Activated naive CD8-positive, alpha-beta T cell treated with anti-CD3 and anti-CD28 coated beads, Interleukin-2, amount 10 ng/mL, durations not matched to agents 7 days and 5 days (primary cell): ENCODE data around the gene BATF. TPM values are rescaled to one million over a fixed set of nuclear protein-coding genes. Genes with fewer than 3 reads are reported as not detected.

Experiments used
- ATAC-seq: fragments of 150-1000 bp; cut with Tn5 transposase; one replicate; pipeline ENCODE4 v1.10.0; 2021; ENCODE audit warnings: low read depth, moderate library complexity
- POLR2A ChIA-PET: fragments of 350-600 bp; sonication (Branson Sonifier 250); formaldehyde crosslinking; loops from one replicate; lab custom pipeline; 2021; ENCODE audit warnings: antibody characterized with exemption; lab: Charles Lee
- DNase-seq: peaks from one replicate; pipeline ENCODE4 v3.0.0; 2021
- H3K27ac Mint-ChIP-seq: one replicate; pipeline ENCODE4 v1.8.0; 2022; ENCODE audit warnings: mild to moderate bottlenecking, mixed read lengths
- H3K27me3 Mint-ChIP-seq: one replicate; pipeline ENCODE4 v1.8.0; 2022; ENCODE audit warnings: mild to moderate bottlenecking, moderate library complexity, mixed read lengths
- H3K36me3 Mint-ChIP-seq: one replicate; pipeline ENCODE4 v1.8.0; 2021; ENCODE audit warnings: mild to moderate bottlenecking, mixed read lengths
- H3K4me1 Mint-ChIP-seq: one replicate; pipeline ENCODE4 v1.8.0; 2021; ENCODE audit warnings: mixed read lengths
- H3K4me3 Mint-ChIP-seq: one replicate; pipeline ENCODE4 v1.8.0; 2022; ENCODE audit warnings: mild to moderate bottlenecking, moderate library complexity, mixed read lengths
- H3K9me3 Mint-ChIP-seq: one replicate; pipeline ENCODE4 v1.8.0; 2021; ENCODE audit warnings: mixed read lengths
- total RNA-seq, 2 experiments: library from RNA; stranded (reverse); gene quantifications; one replicate each; pipeline ENCODE4 v1.2.3, GENCODE V29; 2021

Gene BATF
- total RNA-seq, 2 experiments from 2014 or later: 31.3 to 34.1 TPM

GRCh38 chr14:75511201-75511600 is 11.1 kb upstream of the BATF start:
- Mint-ChIP-seq H3K27me3 (no peaks in the 10 kb centered on the region), H3K4me1 (peaks cover 17% of the 10 kb centered on the region), H3K9me3 (peaks cover 16% of the 10 kb centered on the region), H3K36me3 (peaks cover 15% of the 10 kb centered on the region), H3K4me3 (no peak overlapping the region), H3K27ac (no peak overlapping the region)
- ATAC-seq (no peak), DNase-seq (no peak)
- POLR2A ChIA-PET: no interaction called here

GRCh38 chr14:75513911-75514672 is 8.2 kb upstream of the BATF start:
- no peak for ATAC-seq
- Mint-ChIP-seq H3K4me3 (no peak overlapping the region), H3K36me3 (peaks cover 11% of the 10 kb centered on the region), H3K27me3 (no peaks in the 10 kb centered on the region), H3K9me3 (peaks cover 10% of the 10 kb centered on the region), H3K27ac (no peak overlapping the region), H3K4me1 (peaks cover 23% of the 10 kb centered on the region)
- POLR2A ChIA-PET: interaction anchor here (1.3 to 1.8 kb wide), 3 partner anchors 9 to 147 kb away, joined by 4 to 8 read pairs (median 5); partner anchors contain the start of genes BATF, ERG28 and TTLL5
- DNase-seq: no peak

GRCh38 chr14:75514673-75515628 is 7.3 kb upstream of the BATF start:
- Mint-ChIP-seq H3K27ac (peak overlapping the region; percentile 94), H3K27me3 (no peaks in the 10 kb centered on the region), H3K4me3 (peak overlapping the region; percentile 85), H3K36me3 (peaks cover 10% of the 10 kb centered on the region), H3K4me1 (peaks cover 22% of the 10 kb centered on the region), H3K9me3 (peaks cover 7% of the 10 kb centered on the region)
- peak; percentile 75 for ATAC-seq
- POLR2A ChIA-PET: interaction anchor here (0.9 to 1.8 kb wide), 5 partner anchors 8 to 146 kb away, joined by 3 to 8 read pairs (median 4); partner anchors contain the start of genes BATF, ERG28 and TTLL5
- peak; percentile 63 for DNase-seq

- no peak for DNase-seq
- Mint-ChIP-seq H3K27me3 (no peaks in the 10 kb centered on the region), H3K36me3 (peaks cover 9% of the 10 kb centered on the region), H3K27ac (peak overlapping the region; percentile 94), H3K9me3 (peaks cover 4% of the 10 kb centered on the region), H3K4me3 (peak overlapping the region; percentile 85), H3K4me1 (peaks cover 23% of the 10 kb centered on the region)
- ATAC-seq: peak; percentile 35
- POLR2A ChIA-PET: interaction anchor here (0.9 to 1.7 kb wide), 3 partner anchors 19 to 145 kb away, joined by 3 to 4 read pairs (median 4); partner anchors contain the start of genes ERG28 and TTLL5
Measured at GRCh38 chr14:75515629-75515996, 6.7 kb upstream of the BATF start.

GRCh38 chr14:75518625-75519024 is 3.6 kb upstream of the BATF start:
- peaks cover 43% of the 10 kb centered on the region for H3K4me1 Mint-ChIP-seq
- H3K27me3 Mint-ChIP-seq: no peaks in the 10 kb centered on the region
- H3K36me3 Mint-ChIP-seq: peaks cover 3% of the 10 kb centered on the region
- H3K27ac Mint-ChIP-seq: no peak overlapping the region
- DNase-seq (no peak), ATAC-seq (no peak)
- POLR2A ChIA-PET: interaction anchor here (1.1 kb wide), 1 partner anchor 48 kb away, joined by 3 read pairs; no protein-coding TSS in a partner anchor
- no peak overlapping the region for H3K4me3 Mint-ChIP-seq
- H3K9me3 Mint-ChIP-seq: no peaks in the 10 kb centered on the region

- Mint-ChIP-seq H3K36me3 (peaks cover 7% of the 10 kb centered on the region), H3K9me3 (no peaks in the 10 kb centered on the region), H3K4me1 (peaks cover 46% of the 10 kb centered on the region), H3K27me3 (no peaks in the 10 kb centered on the region), H3K27ac (no peak overlapping the region), H3K4me3 (no peak overlapping the region)
- POLR2A ChIA-PET: interaction anchor here (1.1 kb wide), 1 partner anchor 47 kb away, joined by 3 read pairs; no protein-coding TSS in a partner anchor
- ATAC-seq: no peak
- no peak for DNase-seq
Measured at GRCh38 chr14:75519394-75519793, 2.9 kb upstream of the BATF start.

GRCh38 chr14:75519826-75520728 is 2.2 kb upstream of the BATF start:
- H3K9me3 Mint-ChIP-seq: no peaks in the 10 kb centered on the region
- no peaks in the 10 kb centered on the region for H3K27me3 Mint-ChIP-seq
- POLR2A ChIA-PET: interaction anchor here (1.1 to 3.1 kb wide), 2 partner anchors 22 to 46 kb away, joined by 3 to 44 read pairs; no protein-coding TSS in a partner anchor
- ATAC-seq (no peak), DNase-seq (no peak)
- peaks cover 13% of the 10 kb centered on the region for H3K36me3 Mint-ChIP-seq
- H3K27ac Mint-ChIP-seq: no peak overlapping the region
- peaks cover 50% of the 10 kb centered on the region for H3K4me1 Mint-ChIP-seq
- H3K4me3 Mint-ChIP-seq: no peak overlapping the region

GRCh38 chr14:75520852-75521251 is 1.4 kb upstream of the BATF start:
- no peak overlapping the region for H3K4me3 Mint-ChIP-seq
- no peaks in the 10 kb centered on the region for H3K9me3 Mint-ChIP-seq
- H3K27me3 Mint-ChIP-seq: no peaks in the 10 kb centered on the region
- ATAC-seq (no peak), DNase-seq (no peak)
- H3K27ac Mint-ChIP-seq: peak overlapping the region; percentile 98
- POLR2A ChIA-PET: interaction anchor here (1.1 to 3.1 kb wide), 3 partner anchors 21 to 187 kb away, joined by 3 to 44 read pairs (median 4); no protein-coding TSS in a partner anchor
- peaks cover 19% of the 10 kb centered on the region for H3K36me3 Mint-ChIP-seq
- peaks cover 46% of the 10 kb centered on the region for H3K4me1 Mint-ChIP-seq

- POLR2A ChIA-PET: interaction anchor here (0.5 to 3.1 kb wide), 8 partner anchors 20 to 306 kb away, joined by 3 to 44 read pairs (median 4); partner anchors contain the start of genes ERG28 and TTLL5
- DNase-seq: no peak
- Mint-ChIP-seq H3K9me3 (no peaks in the 10 kb centered on the region), H3K27me3 (no peaks in the 10 kb centered on the region), H3K4me3 (peak overlapping the region; percentile 98), H3K27ac (peak overlapping the region; percentile 98), H3K36me3 (peaks cover 25% of the 10 kb centered on the region), H3K4me1 (peaks cover 45% of the 10 kb centered on the region)
- ATAC-seq: peak; percentile 37
Measured at GRCh38 chr14:75521415-75522199, 662 bp upstream of the BATF start.

- DNase-seq (no peak), ATAC-seq (no peak)
- H3K4me3 Mint-ChIP-seq: peak overlapping the region; percentile 98
- peaks cover 51% of the 10 kb centered on the region for H3K4me1 Mint-ChIP-seq
- H3K9me3 Mint-ChIP-seq: no peaks in the 10 kb centered on the region
- POLR2A ChIA-PET: interaction anchor here (0.7 to 3.1 kb wide), 11 partner anchors 9 to 138 kb away, joined by 3 to 44 read pairs (median 5); partner anchors contain the start of genes ERG28 and TTLL5
- H3K27ac Mint-ChIP-seq: peak overlapping the region; percentile 98
- H3K27me3 Mint-ChIP-seq: no peaks in the 10 kb centered on the region
- peaks cover 36% of the 10 kb centered on the region for H3K36me3 Mint-ChIP-seq
Measured at GRCh38 chr14:75522983-75523318, 682 bp downstream of the BATF start.

- Mint-ChIP-seq H3K27me3 (no peaks in the 10 kb centered on the region), H3K4me3 (peak overlapping the region; percentile 98), H3K9me3 (no peaks in the 10 kb centered on the region), H3K4me1 (peaks cover 56% of the 10 kb centered on the region), H3K27ac (peak overlapping the region; percentile 98), H3K36me3 (peaks cover 44% of the 10 kb centered on the region)
- ATAC-seq (no peak), DNase-seq (no peak)
- POLR2A ChIA-PET: interaction anchor here (1.1 kb wide), 1 partner anchor 14 kb away, joined by 4 read pairs; no protein-coding TSS in a partner anchor
Measured at GRCh38 chr14:75523771-75524171, 1.5 kb downstream of the BATF start.
